ENCODE measurements around the gene SDK2. TPM values are rescaled to one million over a fixed set of nuclear protein-coding genes. Genes with fewer than 3 reads are reported as not detected.

The SDK2 gene
- polyA plus RNA-seq, 2 donors, result 0.29 to 0.55 TPM

GRCh38 chr17:73468221-73468620, 176.0 kb downstream of the SDK2 start:
- Histone ChIP-seq H3K4me3 (ENCODE audit: low read depth in 1 of 2, low read length in 2 of 2) (no peak overlapping the region), H3K9me3 (ENCODE audit: control insufficient read depth in 2 of 2, insufficient read depth in 1 of 2, low read depth in 1 of 2, low read length in 1 of 2) (no peaks in the 10 kb centered on the region), H3K27me3 (ENCODE audit: control insufficient read depth in 1 of 2, insufficient read depth in 2 of 2, low read length in 2 of 2) (no peaks in the 10 kb centered on the region), H3K4me1 (ENCODE audit: control insufficient read depth in 2 of 2, insufficient read depth in 2 of 2, low read length in 1 of 2) (peaks cover 0 to 2% of the 10 kb centered on the region in 2 donors), H3K27ac (ENCODE audit: low read depth in 2 of 2, low read length in 1 of 2) (no peak overlapping the region), H3K36me3 (ENCODE audit: control insufficient read depth in 2 of 2, insufficient read depth in 2 of 2, low read length in 1 of 2) (no peaks in the 10 kb centered on the region)
- WGBS, 2 donors, result 82 to 84% methylated on average over 5 of the region's 5 CpGs

- Histone ChIP-seq H3K4me1 (ENCODE audit: control insufficient read depth in 2 of 2, insufficient read depth in 2 of 2, low read length in 1 of 2) (peaks cover 0 to 6% of the 10 kb centered on the region in 2 donors), H3K27me3 (ENCODE audit: control insufficient read depth in 1 of 2, insufficient read depth in 2 of 2, low read length in 2 of 2) (no peaks in the 10 kb centered on the region), H3K9me3 (ENCODE audit: control insufficient read depth in 2 of 2, insufficient read depth in 1 of 2, low read depth in 1 of 2, low read length in 1 of 2) (no peaks in the 10 kb centered on the region), H3K36me3 (ENCODE audit: control insufficient read depth in 2 of 2, insufficient read depth in 2 of 2, low read length in 1 of 2) (no peaks in the 10 kb centered on the region), H3K27ac (ENCODE audit: low read depth in 2 of 2, low read length in 1 of 2) (no peak overlapping the region), H3K4me3 (ENCODE audit: low read depth in 1 of 2, low read length in 2 of 2) (no peak overlapping the region)
- whole genome bisulfite sequencing, 2 donors, result 66 to 79% methylated on average over 6 of the region's 6 CpGs
Observed at GRCh38 chr17:73467651-73468050, 176.6 kb downstream of the SDK2 start.

- Histone ChIP-seq H3K36me3 (ENCODE audit: control insufficient read depth in 2 of 2, insufficient read depth in 2 of 2, low read length in 1 of 2) (no peaks in the 10 kb centered on the region), H3K27ac (ENCODE audit: low read depth in 2 of 2, low read length in 1 of 2) (no peak overlapping the region), H3K4me3 (ENCODE audit: low read depth in 1 of 2, low read length in 2 of 2) (no peak overlapping the region), H3K9me3 (ENCODE audit: control insufficient read depth in 2 of 2, insufficient read depth in 1 of 2, low read depth in 1 of 2, low read length in 1 of 2) (no peaks in the 10 kb centered on the region), H3K27me3 (ENCODE audit: control insufficient read depth in 1 of 2, insufficient read depth in 2 of 2, low read length in 2 of 2) (no peaks in the 10 kb centered on the region), H3K4me1 (ENCODE audit: control insufficient read depth in 2 of 2, insufficient read depth in 2 of 2, low read length in 1 of 2) (peaks cover 0 to 6% of the 10 kb centered on the region in 2 donors)
- 76 to 81% methylated on average over 15 of the region's 15 CpGs for WGBS, 2 donors
Observed at GRCh38 chr17:73466704-73467433, 177.4 kb downstream of the SDK2 start.

- Histone ChIP-seq H3K27ac (ENCODE audit: low read depth in 2 of 2, low read length in 1 of 2) (no peak overlapping the region), H3K4me1 (ENCODE audit: control insufficient read depth in 2 of 2, insufficient read depth in 2 of 2, low read length in 1 of 2) (peaks cover 0 to 6% of the 10 kb centered on the region in 2 donors), H3K9me3 (ENCODE audit: control insufficient read depth in 2 of 2, insufficient read depth in 1 of 2, low read depth in 1 of 2, low read length in 1 of 2) (no peaks in the 10 kb centered on the region), H3K27me3 (ENCODE audit: control insufficient read depth in 1 of 2, insufficient read depth in 2 of 2, low read length in 2 of 2) (no peaks in the 10 kb centered on the region), H3K36me3 (ENCODE audit: control insufficient read depth in 2 of 2, insufficient read depth in 2 of 2, low read length in 1 of 2) (no peaks in the 10 kb centered on the region), H3K4me3 (ENCODE audit: low read depth in 1 of 2, low read length in 2 of 2) (no peak overlapping the region)
- 71 to 78% methylated on average over 2 of the region's 2 CpGs for WGBS, 2 donors
Observed at GRCh38 chr17:73465953-73466230, 178.4 kb downstream of the SDK2 start.

GRCh38 chr17:73465130-73465952, 178.9 kb downstream of the SDK2 start:
- Histone ChIP-seq H3K4me1 (ENCODE audit: control insufficient read depth in 2 of 2, insufficient read depth in 2 of 2, low read length in 1 of 2) (peaks cover 0 to 6% of the 10 kb centered on the region in 2 donors), H3K27ac (ENCODE audit: low read depth in 2 of 2, low read length in 1 of 2) (no peak overlapping the region), H3K4me3 (ENCODE audit: low read depth in 1 of 2, low read length in 2 of 2) (no peak overlapping the region), H3K36me3 (ENCODE audit: control insufficient read depth in 2 of 2, insufficient read depth in 2 of 2, low read length in 1 of 2) (no peaks in the 10 kb centered on the region), H3K27me3 (ENCODE audit: control insufficient read depth in 1 of 2, insufficient read depth in 2 of 2, low read length in 2 of 2) (no peaks in the 10 kb centered on the region), H3K9me3 (ENCODE audit: control insufficient read depth in 2 of 2, insufficient read depth in 1 of 2, low read depth in 1 of 2, low read length in 1 of 2) (no peaks in the 10 kb centered on the region)
- whole genome bisulfite sequencing, 2 donors, result 49 to 50% methylated on average over 9 of the region's 9 CpGs

- Histone ChIP-seq H3K9me3 (ENCODE audit: control insufficient read depth in 2 of 2, insufficient read depth in 1 of 2, low read depth in 1 of 2, low read length in 1 of 2) (peaks cover 3% of the 10 kb centered on the region in 2 donors), H3K4me1 (ENCODE audit: control insufficient read depth in 2 of 2, insufficient read depth in 2 of 2, low read length in 1 of 2) (peaks cover 0 to 6% of the 10 kb centered on the region in 2 donors), H3K4me3 (ENCODE audit: low read depth in 1 of 2, low read length in 2 of 2) (no peak overlapping the region), H3K27ac (ENCODE audit: low read depth in 2 of 2, low read length in 1 of 2) (no peak overlapping the region), H3K36me3 (ENCODE audit: control insufficient read depth in 2 of 2, insufficient read depth in 2 of 2, low read length in 1 of 2) (no peaks in the 10 kb centered on the region), H3K27me3 (ENCODE audit: control insufficient read depth in 1 of 2, insufficient read depth in 2 of 2, low read length in 2 of 2) (no peaks in the 10 kb centered on the region)
- 94 to 95% methylated on average over 4 of the region's 4 CpGs for WGBS, 2 donors
Observed at GRCh38 chr17:73464447-73464846, 179.8 kb downstream of the SDK2 start.

- Histone ChIP-seq H3K36me3 (ENCODE audit: control insufficient read depth in 2 of 2, insufficient read depth in 2 of 2, low read length in 1 of 2) (no peaks in the 10 kb centered on the region), H3K9me3 (ENCODE audit: control insufficient read depth in 2 of 2, insufficient read depth in 1 of 2, low read depth in 1 of 2, low read length in 1 of 2) (peaks cover 3% of the 10 kb centered on the region in 2 donors)
- 50 to 69% methylated on average over 5 of the region's 5 CpGs for WGBS, 2 donors
Observed at GRCh38 chr17:73463821-73464220, 180.4 kb downstream of the SDK2 start.

GRCh38 chr17:73462823-73463222, 181.4 kb downstream of the SDK2 start:
- WGBS, 2 donors, result 48 to 62% methylated on average over 8 of the region's 8 CpGs
- no peaks in the 10 kb centered on the region for H3K27me3 ChIP-seq (ENCODE audit: control insufficient read depth in 1 of 2, insufficient read depth in 2 of 2, low read length in 2 of 2)

More at GRCh38 chr17:73463821-73464220, 180.4 kb downstream of the SDK2 start:
- no peak overlapping the region for H3K4me3 ChIP-seq (ENCODE audit: low read depth in 1 of 2, low read length in 2 of 2)
- H3K4me1 ChIP-seq (ENCODE audit: control insufficient read depth in 2 of 2, insufficient read depth in 2 of 2, low read length in 1 of 2), result peaks cover 0 to 6% of the 10 kb centered on the region in 2 donors
- no peaks in the 10 kb centered on the region for H3K27me3 ChIP-seq (ENCODE audit: control insufficient read depth in 1 of 2, insufficient read depth in 2 of 2, low read length in 2 of 2)
- H3K27ac ChIP-seq (ENCODE audit: low read depth in 2 of 2, low read length in 1 of 2), result no peak overlapping the region

GRCh38 chr17:73459980-73460379, 184.3 kb downstream of the SDK2 start:
- Histone ChIP-seq H3K4me3 (ENCODE audit: low read depth in 1 of 2, low read length in 2 of 2) (no peak overlapping the region), H3K4me1 (ENCODE audit: control insufficient read depth in 2 of 2, insufficient read depth in 2 of 2, low read length in 1 of 2) (peaks cover 0 to 8% of the 10 kb centered on the region in 2 donors), H3K36me3 (ENCODE audit: control insufficient read depth in 2 of 2, insufficient read depth in 2 of 2, low read length in 1 of 2) (no peaks in the 10 kb centered on the region), H3K9me3 (ENCODE audit: control insufficient read depth in 2 of 2, insufficient read depth in 1 of 2, low read depth in 1 of 2, low read length in 1 of 2) (peaks cover 3% of the 10 kb centered on the region in 2 donors), H3K27ac (ENCODE audit: low read depth in 2 of 2, low read length in 1 of 2) (no peak overlapping the region), H3K27me3 (ENCODE audit: control insufficient read depth in 1 of 2, insufficient read depth in 2 of 2, low read length in 2 of 2) (no peaks in the 10 kb centered on the region)
- 78 to 85% methylated on average over 7 of the region's 7 CpGs for WGBS, 2 donors

More at GRCh38 chr17:73462823-73463222, 181.4 kb downstream of the SDK2 start:
- peaks cover 0 to 6% of the 10 kb centered on the region in 2 donors for H3K4me1 ChIP-seq (ENCODE audit: control insufficient read depth in 2 of 2, insufficient read depth in 2 of 2, low read length in 1 of 2)
- no peak overlapping the region for H3K4me3 ChIP-seq (ENCODE audit: low read depth in 1 of 2, low read length in 2 of 2)
- no peak overlapping the region for H3K27ac ChIP-seq (ENCODE audit: low read depth in 2 of 2, low read length in 1 of 2)
- no peaks in the 10 kb centered on the region for H3K36me3 ChIP-seq (ENCODE audit: control insufficient read depth in 2 of 2, insufficient read depth in 2 of 2, low read length in 1 of 2)
- H3K9me3 ChIP-seq (ENCODE audit: control insufficient read depth in 2 of 2, insufficient read depth in 1 of 2, low read depth in 1 of 2, low read length in 1 of 2), result peaks cover 3% of the 10 kb centered on the region in 2 donors
